Measurements from ENCODE around the gene SLC35F6.
"Not testable (repeated sequence)": the region's sequence is repeated elsewhere in the genome, so short reads cannot be mapped to it uniquely, and the experiment has no call there.

Gene SLC35F6

GRCh38 chr2:26730549-26731344 is 33.3 kb upstream of the SLC35F6 start:
- no peak for DNase-seq (ENCODE audit: low spot score)

GRCh38 chr2:26731714-26732113 is 32.4 kb upstream of the SLC35F6 start:
- DNase-seq (ENCODE audit: low spot score) = no peak

- no peak for DNase-seq (ENCODE audit: low spot score)
Measured at GRCh38 chr2:26732446-26732845, 31.6 kb upstream of the SLC35F6 start.

- DNase-seq (ENCODE audit: low spot score) = no peak
Measured at GRCh38 chr2:26733413-26733812, 30.7 kb upstream of the SLC35F6 start.

GRCh38 chr2:26735097-26735496 is 29.0 kb upstream of the SLC35F6 start:
- DNase-seq (ENCODE audit: low spot score) = no peak

GRCh38 chr2:26735883-26736588 is 28.0 kb upstream of the SLC35F6 start:
- DNase-seq (ENCODE audit: low spot score) = no peak

GRCh38 chr2:26737221-26737620 is 26.9 kb upstream of the SLC35F6 start:
- DNase-seq (ENCODE audit: low spot score) = no peak

- DNase-seq (ENCODE audit: low spot score) = no peak
Measured at GRCh38 chr2:26738481-26738880, 25.6 kb upstream of the SLC35F6 start.

- no peak for DNase-seq (ENCODE audit: low spot score)
Measured at GRCh38 chr2:26739514-26739913, 24.6 kb upstream of the SLC35F6 start.

- no peak for DNase-seq (ENCODE audit: low spot score)
Measured at GRCh38 chr2:26740346-26740745, 23.7 kb upstream of the SLC35F6 start.

GRCh38 chr2:26740890-26741302 is 23.2 kb upstream of the SLC35F6 start:
- DNase-seq (ENCODE audit: low spot score) = no peak

- DNase-seq (ENCODE audit: low spot score) = no peak
Measured at GRCh38 chr2:26742048-26742770, 21.9 kb upstream of the SLC35F6 start.

GRCh38 chr2:26743852-26744251 is 20.2 kb upstream of the SLC35F6 start:
- DNase-seq (ENCODE audit: low spot score) = no peak

- DNase-seq (ENCODE audit: low spot score) = no peak
Measured at GRCh38 chr2:26744953-26745352, 19.1 kb upstream of the SLC35F6 start.

- peak; percentile 74 for DNase-seq (ENCODE audit: low spot score)
Measured at GRCh38 chr2:26745609-26746327, 18.3 kb upstream of the SLC35F6 start.

GRCh38 chr2:26746934-26747333 is 17.1 kb upstream of the SLC35F6 start:
- no peak for DNase-seq (ENCODE audit: low spot score)

- DNase-seq (ENCODE audit: low spot score) = not testable (repeated sequence)
Measured at GRCh38 chr2:26749787-26750420, 14.2 kb upstream of the SLC35F6 start.

- DNase-seq (ENCODE audit: low spot score) = not testable (repeated sequence)
Measured at GRCh38 chr2:26750467-26750866, 13.6 kb upstream of the SLC35F6 start.

GRCh38 chr2:26752656-26753055 is 11.4 kb upstream of the SLC35F6 start:
- DNase-seq (ENCODE audit: low spot score) = no peak

GRCh38 chr2:26754539-26754938 is 9.5 kb upstream of the SLC35F6 start:
- no peak for DNase-seq (ENCODE audit: low spot score)

GRCh38 chr2:26754972-26755670 is 9.0 kb upstream of the SLC35F6 start:
- no peak for DNase-seq (ENCODE audit: low spot score)

Measured in LoVo (cell line).